WTC11 (cell line): ENCODE results near the gene RERG.

Source experiments
- AFF4 ChIP-seq: sonication (generic); formaldehyde crosslinking; IDR thresholded peaks from 2 replicates; pipeline ENCODE4 v1.8.1; 2023; ENCODE audit warnings: mild to moderate bottlenecking, missing genetic modification reagents, borderline replicate concordance
- CTCF ChIP-seq: fragments of 200-600 bp; IDR thresholded peaks from 2 replicates; pipeline ENCODE4 v1.8.0; 2022; ENCODE audit warnings: antibody characterized with exemption
- E2F1 ChIP-seq: sonication (generic); formaldehyde crosslinking; IDR thresholded peaks from 2 replicates; pipeline ENCODE4 v1.8.0; 2022; ENCODE audit warnings: mild to moderate bottlenecking, missing genetic modification reagents
- FOXP4 ChIP-seq: sonication (generic); formaldehyde crosslinking; IDR thresholded peaks from 2 replicates; pipeline ENCODE4 v1.8.0; 2022; ENCODE audit warnings: mild to moderate bottlenecking, missing genetic modification reagents
- JUN ChIP-seq: sonication (generic); formaldehyde crosslinking; IDR thresholded peaks from 2 replicates; pipeline ENCODE4 v1.8.0; 2023; ENCODE audit warnings: mild to moderate bottlenecking, missing genetic modification reagents
- MAX ChIP-seq: sonication (generic); formaldehyde crosslinking; IDR thresholded peaks from 2 replicates; pipeline ENCODE4 v1.8.0; 2022; ENCODE audit warnings: mild to moderate bottlenecking, missing genetic modification reagents
- MLX ChIP-seq: sonication (generic); formaldehyde crosslinking; IDR thresholded peaks from 2 replicates; pipeline ENCODE4 v1.8.1; 2023; ENCODE audit warnings: mild to moderate bottlenecking, missing genetic modification reagents, moderate library complexity
- PRDM15 ChIP-seq: sonication (generic); formaldehyde crosslinking; IDR thresholded peaks from 2 replicates; pipeline ENCODE4 v1.8.0; 2022; ENCODE audit warnings: missing genetic modification reagents
- SMAD4 ChIP-seq: sonication (generic); formaldehyde crosslinking; IDR thresholded peaks from 2 replicates; pipeline ENCODE4 v1.8.0; 2022; ENCODE audit warnings: mild to moderate bottlenecking, missing genetic modification reagents
- STAT6 ChIP-seq: sonication (generic); formaldehyde crosslinking; conservative IDR thresholded peaks from 2 replicates; pipeline ENCODE4 v1.8.1; 2023; ENCODE audit warnings: mild to moderate bottlenecking, low read depth, missing genetic modification reagents, moderate library complexity
- TP53 ChIP-seq: sonication (generic); formaldehyde crosslinking; IDR thresholded peaks from 2 replicates; pipeline ENCODE4 v1.8.1; 2023; ENCODE audit warnings: mild to moderate bottlenecking, missing genetic modification reagents

GRCh38 chr12:15209782-15210181 is 11.4 kb downstream of the RERG start:
- TF ChIP-seq E2F1 (CRISPR knock-in tag) (no peak), AFF4 (CRISPR knock-in tag) (no peak), CTCF (no peak), PRDM15 (CRISPR knock-in tag) (no peak), JUN (no peak), MLX (CRISPR knock-in tag) (no peak), MAX (no peak), SMAD4 (CRISPR knock-in tag) (no peak), STAT6 (no peak), TP53 (CRISPR knock-in tag) (no peak), FOXP4 (CRISPR knock-in tag) (no peak)
